Panc1 (cell line): ENCODE results near the gene PAK6. TPM values are rescaled to one million over a fixed set of nuclear protein-coding genes. Genes with fewer than 3 reads are reported as not detected.

Source experiments
- ATAC-seq: fragments of 200-7000 bp; cut with Tn5 transposase; 2 replicates; pipeline ENCODE4 v1.9.1; 2020; ENCODE audit warnings: mild to moderate bottlenecking, moderate library complexity
- BruUV-seq: library from RNA; stranded (reverse); fragments of 400-500 nt; replicated peaks from 2 replicates; lab custom pipeline; 2021; lab: Mats Ljungman, UMichigan
- CTCF ChIA-PET: fragments of 300-600 bp; sonication (Branson Sonifier 250); formaldehyde crosslinking; loops from one replicate; lab custom pipeline; 2022; ENCODE audit warnings: antibody characterized with exemption; lab: Charles Lee
- POLR2A ChIA-PET: fragments of 300-600 bp; sonication (Branson Sonifier 250); formaldehyde crosslinking; loops from one replicate; lab custom pipeline; 2022; ENCODE audit warnings: antibody characterized with exemption; lab: Charles Lee
- DNase-seq: peaks from one replicate; pipeline ENCODE4 v3.0.0-alpha.2; 2010; ENCODE audit warnings: low read depth, low spot score
- H3K27ac ChIP-seq: 2 replicates; pipeline ENCODE4 v1.5.1; 2011; ENCODE audit warnings: mild to moderate bottlenecking, low read length, inconsistent platforms
- H3K27me3 ChIP-seq: fragments of 200-500 bp; sonication (Bioruptor generic); 2 replicates; pipeline ENCODE4 v1.6.0; 2014; ENCODE audit warnings: low read length, inconsistent platforms; ENCODE audit not compliant: control insufficient read depth, insufficient read depth
- H3K36me3 ChIP-seq: fragments of 200-500 bp; sonication (Bioruptor generic); 2 replicates; pipeline ENCODE4 v1.5.1; 2014; ENCODE audit warnings: inconsistent platforms, mild to moderate bottlenecking, low read length, moderate library complexity; ENCODE audit not compliant: control insufficient read depth, insufficient read depth
- H3K4me1 ChIP-seq: 2 replicates; pipeline ENCODE4 v1.5.1; 2011; ENCODE audit warnings: inconsistent platforms, mild to moderate bottlenecking, low read length, moderate library complexity; ENCODE audit not compliant: control insufficient read depth, insufficient read depth
- H3K4me3 ChIP-seq, 2 experiments: 2 replicates each; pipeline ENCODE4 v1.5.1; 2011 to 2012; ENCODE audit warnings: low read depth in 2 of 2, low read length in 2 of 2, mild to moderate bottlenecking in 2 of 2, inconsistent platforms in 1 of 2, moderate library complexity in 1 of 2
- H3K9me3 ChIP-seq: fragments of 200-500 bp; sonication (Bioruptor generic); 2 replicates; pipeline ENCODE4 v1.5.1; 2014; ENCODE audit warnings: low read depth, mild to moderate bottlenecking, inconsistent platforms, low read length, moderate library complexity; ENCODE audit not compliant: control insufficient read depth, insufficient read depth
- CTCF ChIP-seq: fragments of 450-650 bp; IDR thresholded peaks from 2 replicates; pipeline ENCODE4 v1.5.1; 2017; ENCODE audit warnings: mild to moderate bottlenecking
- POLR2AphosphoS5 ChIP-seq: IDR thresholded peaks from 2 replicates; pipeline ENCODE4 v1.6.1; 2012; ENCODE audit warnings: mild to moderate bottlenecking, low read depth, low read length, moderate library complexity
- SIN3A ChIP-seq: IDR thresholded peaks from 2 replicates; pipeline ENCODE4 v1.6.1; 2012; ENCODE audit warnings: low read depth, mild to moderate bottlenecking, low read length, moderate library complexity, borderline replicate concordance; ENCODE audit not compliant: insufficient read depth
- TCF7L2 ChIP-seq: IDR thresholded peaks from 2 replicates; pipeline ENCODE4 v1.6.1; 2011; ENCODE audit warnings: mild to moderate bottlenecking, low read depth, low read length, inconsistent platforms
- in situ Hi-C: cut with HindIII; loops from 2 replicates; pipeline ENCODE4 v1.10.0; 2016; ENCODE audit warnings: low sequenced_read_pairs, low pct_unique_long_range_greater_than_20kb
- intact Hi-C: fragments of 100-400 bp; cut with micrococcal nuclease; formaldehyde crosslinking; loops from one replicate; pipeline ENCODE4 v1.10.0; 2022; ENCODE audit not compliant: unreplicated experiment
- total RNA-seq: library from RNA; stranded (reverse); gene quantifications from one replicate; pipeline ENCODE4 v1.2.1, GENCODE V29; 2021; ENCODE audit not compliant: unreplicated experiment
- TF ChIP-seq, protein P1 (sequence below), 2 experiments: IDR thresholded peaks; 2 replicates each; pipeline ENCODE4 v1.6.1; 2011 to 2012; ENCODE audit warnings: low read depth in 2 of 2, control low read depth in 1 of 2, low read length in 1 of 2, mild to moderate bottlenecking in 1 of 2, moderate library complexity in 1 of 2; ENCODE audit not compliant: insufficient read depth in 1 of 2

PAK6 gene
- total RNA-seq, 1 experiment from 2014 or later = 6.3 TPM

DNA sequence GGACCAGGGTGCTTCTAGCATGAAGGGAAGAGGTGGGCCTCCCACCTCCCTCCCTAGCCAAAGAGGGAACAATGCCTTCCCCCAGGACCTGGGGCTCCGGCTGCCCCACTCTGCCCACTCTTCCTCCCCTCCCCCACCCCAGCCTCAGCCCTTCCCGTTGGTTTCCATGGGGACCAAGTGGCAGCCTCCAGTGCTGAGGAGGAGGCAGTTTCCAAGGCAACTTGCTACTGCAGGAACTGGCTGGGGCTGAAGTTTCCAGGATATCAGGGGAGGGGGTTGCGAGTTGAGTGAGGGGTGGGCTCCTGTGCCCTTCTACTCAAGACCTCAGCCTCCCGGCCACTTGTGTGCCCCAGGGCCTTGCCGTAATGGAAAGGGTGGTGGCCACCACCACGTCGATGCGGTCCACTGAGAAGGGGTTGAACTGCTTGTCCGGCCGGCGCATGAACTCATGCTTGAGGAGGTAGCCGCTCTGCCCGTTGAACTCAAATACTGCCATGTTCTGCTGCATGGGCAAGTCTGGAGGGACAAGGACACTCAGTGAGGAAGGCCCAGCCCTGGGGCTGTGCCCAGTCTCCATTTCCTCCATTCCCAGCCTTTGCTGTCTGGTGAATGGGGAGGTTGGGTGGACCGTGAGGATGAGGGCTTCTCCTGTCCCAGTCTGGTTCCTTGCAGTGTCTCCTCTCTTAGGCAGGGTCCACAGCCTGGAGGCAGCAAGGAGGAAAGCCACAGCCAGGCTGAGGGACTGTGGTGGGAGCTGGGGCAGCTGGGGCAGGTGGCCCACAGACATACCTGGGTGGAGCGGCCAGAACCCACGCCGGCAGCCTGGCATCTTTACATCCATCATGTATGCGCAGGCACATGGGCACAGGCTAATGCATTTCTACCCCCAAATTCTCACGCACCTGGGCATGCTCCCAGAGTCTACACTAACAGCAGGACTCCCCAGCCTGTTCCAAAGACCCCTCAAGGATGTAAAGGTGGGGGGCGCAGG lies 55.3 kb downstream of the PAK6 start:
- no peaks in the 10 kb centered on the region for H3K27me3 ChIP-seq
- no peak overlapping the region for H3K27ac ChIP-seq
- CTCF ChIA-PET = no interaction called here
- H3K4me3 ChIP-seq = no peak overlapping the region
- ATAC-seq (no peak), DNase-seq (no peak)
- in situ Hi-C loops (no loop called here), intact Hi-C loops (no loop called here)
- no peaks in the 10 kb centered on the region for H3K36me3 ChIP-seq
- TF ChIP-seq TCF7L2 (no peak), CTCF (no peak), SIN3A (no peak), POLR2AphosphoS5 (no peak)
- TF ChIP-seq, protein P1, sequence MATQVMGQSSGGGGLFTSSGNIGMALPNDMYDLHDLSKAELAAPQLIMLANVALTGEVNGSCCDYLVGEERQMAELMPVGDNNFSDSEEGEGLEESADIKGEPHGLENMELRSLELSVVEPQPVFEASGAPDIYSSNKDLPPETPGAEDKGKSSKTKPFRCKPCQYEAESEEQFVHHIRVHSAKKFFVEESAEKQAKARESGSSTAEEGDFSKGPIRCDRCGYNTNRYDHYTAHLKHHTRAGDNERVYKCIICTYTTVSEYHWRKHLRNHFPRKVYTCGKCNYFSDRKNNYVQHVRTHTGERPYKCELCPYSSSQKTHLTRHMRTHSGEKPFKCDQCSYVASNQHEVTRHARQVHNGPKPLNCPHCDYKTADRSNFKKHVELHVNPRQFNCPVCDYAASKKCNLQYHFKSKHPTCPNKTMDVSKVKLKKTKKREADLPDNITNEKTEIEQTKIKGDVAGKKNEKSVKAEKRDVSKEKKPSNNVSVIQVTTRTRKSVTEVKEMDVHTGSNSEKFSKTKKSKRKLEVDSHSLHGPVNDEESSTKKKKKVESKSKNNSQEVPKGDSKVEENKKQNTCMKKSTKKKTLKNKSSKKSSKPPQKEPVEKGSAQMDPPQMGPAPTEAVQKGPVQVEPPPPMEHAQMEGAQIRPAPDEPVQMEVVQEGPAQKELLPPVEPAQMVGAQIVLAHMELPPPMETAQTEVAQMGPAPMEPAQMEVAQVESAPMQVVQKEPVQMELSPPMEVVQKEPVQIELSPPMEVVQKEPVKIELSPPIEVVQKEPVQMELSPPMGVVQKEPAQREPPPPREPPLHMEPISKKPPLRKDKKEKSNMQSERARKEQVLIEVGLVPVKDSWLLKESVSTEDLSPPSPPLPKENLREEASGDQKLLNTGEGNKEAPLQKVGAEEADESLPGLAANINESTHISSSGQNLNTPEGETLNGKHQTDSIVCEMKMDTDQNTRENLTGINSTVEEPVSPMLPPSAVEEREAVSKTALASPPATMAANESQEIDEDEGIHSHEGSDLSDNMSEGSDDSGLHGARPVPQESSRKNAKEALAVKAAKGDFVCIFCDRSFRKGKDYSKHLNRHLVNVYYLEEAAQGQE (IDR thresholded peaks at IDR 0.05; ENCODE audit: insufficient read depth in 1 of 2, low read depth in 2 of 2, low read length in 1 of 2) = no peak
- H3K4me1 ChIP-seq = peaks cover 8% of the 10 kb centered on the region; the same call in 1 of the 2 replicates
- BruUV-seq = no TSS peak
- POLR2A ChIA-PET = interaction anchor here (0.6 kb wide), 1 partner anchor 198 kb away, joined by 8 read pairs; no protein-coding TSS in a partner anchor
- H3K9me3 ChIP-seq = no peaks in the 10 kb centered on the region

DNA sequence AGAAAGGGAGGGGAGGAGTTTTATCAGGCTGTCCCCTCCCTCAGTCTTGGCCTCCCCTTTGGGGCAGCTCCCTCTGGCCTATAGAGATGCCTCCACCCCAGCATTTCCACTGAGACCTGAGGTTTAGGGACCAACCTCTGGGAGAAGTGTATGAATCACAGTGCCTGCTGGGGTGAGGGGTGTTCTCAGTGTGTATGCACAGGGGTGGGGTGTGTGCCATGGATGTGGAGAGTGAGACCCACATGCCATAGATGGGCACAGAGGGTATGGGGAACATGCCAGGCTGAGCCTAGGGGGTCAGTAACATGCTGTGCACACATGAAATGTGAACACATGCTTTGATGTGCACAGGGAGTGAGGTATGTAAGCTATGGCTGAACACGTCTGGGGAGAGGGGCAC lies 56.4 kb downstream of the PAK6 start:
- BruUV-seq = no TSS peak
- in situ Hi-C loops = no loop called here
- CTCF ChIA-PET = interaction anchor here (1.2 kb wide), 1 partner anchor 14 kb away, joined by 4 read pairs; no protein-coding TSS in a partner anchor
- TF ChIP-seq TCF7L2 (no peak), SIN3A (no peak), CTCF (no peak)
- H3K36me3 ChIP-seq = no peaks in the 10 kb centered on the region
- ATAC-seq (no peak), DNase-seq (no peak)
- intact Hi-C loops = no loop called here
- no peak overlapping the region for H3K27ac ChIP-seq
- POLR2A ChIA-PET = no interaction called here
- H3K27me3 ChIP-seq = no peaks in the 10 kb centered on the region
- no peak overlapping the region for H3K4me3 ChIP-seq
- no peaks in the 10 kb centered on the region for H3K4me1 ChIP-seq
- H3K9me3 ChIP-seq = peaks cover 2% of the 10 kb centered on the region; the same call in 1 of the 2 replicates
